ENCODE measurements around the gene ZNF804B.

ZNF804B gene

DNA sequence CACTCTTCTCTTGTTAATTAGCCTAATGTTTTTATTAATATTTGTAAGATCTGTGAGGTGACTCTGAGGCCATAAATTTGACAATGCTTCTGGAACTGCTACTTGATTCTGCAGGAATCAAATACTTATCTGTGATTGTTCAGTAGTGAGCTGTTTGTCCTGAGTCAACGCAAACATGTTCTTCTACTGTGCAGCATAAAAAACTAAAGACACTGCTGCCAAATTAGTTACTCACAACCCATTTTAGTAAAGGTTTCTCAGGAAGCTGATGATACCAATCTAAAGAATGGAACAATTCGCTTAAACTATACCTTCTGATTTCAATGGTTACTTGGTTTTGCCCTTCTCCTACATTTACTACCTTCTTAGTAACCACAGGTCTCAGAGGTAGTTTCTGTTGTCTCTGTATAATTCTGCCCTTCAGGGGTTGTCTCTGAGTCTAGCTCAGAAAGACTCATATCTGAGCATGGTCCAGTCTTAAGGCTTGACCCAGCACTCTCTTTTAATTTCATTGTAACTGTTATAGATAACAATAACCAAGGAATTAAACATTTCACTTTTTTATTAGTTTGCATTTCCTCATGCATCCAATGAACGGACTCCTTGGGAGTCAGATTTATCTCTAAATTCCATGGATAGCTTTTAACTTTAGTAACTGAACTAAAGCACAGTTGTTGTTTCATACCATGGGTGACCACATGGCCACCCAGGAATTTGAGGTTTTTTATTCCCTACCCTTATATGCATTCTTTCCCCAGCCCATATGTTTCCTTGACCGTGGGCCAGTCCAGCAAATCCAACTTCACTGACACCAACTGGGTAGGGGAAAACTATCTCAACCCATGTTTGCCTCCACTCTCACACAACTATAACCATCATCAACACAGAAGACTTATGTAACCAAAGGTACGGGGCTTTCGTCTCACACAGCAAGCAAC, 345.5 kb downstream of the ZNF804B start:
- DNase-seq (ENCODE audit: extremely low read depth, low read depth): no peak
- TF ChIP-seq, protein P1, sequence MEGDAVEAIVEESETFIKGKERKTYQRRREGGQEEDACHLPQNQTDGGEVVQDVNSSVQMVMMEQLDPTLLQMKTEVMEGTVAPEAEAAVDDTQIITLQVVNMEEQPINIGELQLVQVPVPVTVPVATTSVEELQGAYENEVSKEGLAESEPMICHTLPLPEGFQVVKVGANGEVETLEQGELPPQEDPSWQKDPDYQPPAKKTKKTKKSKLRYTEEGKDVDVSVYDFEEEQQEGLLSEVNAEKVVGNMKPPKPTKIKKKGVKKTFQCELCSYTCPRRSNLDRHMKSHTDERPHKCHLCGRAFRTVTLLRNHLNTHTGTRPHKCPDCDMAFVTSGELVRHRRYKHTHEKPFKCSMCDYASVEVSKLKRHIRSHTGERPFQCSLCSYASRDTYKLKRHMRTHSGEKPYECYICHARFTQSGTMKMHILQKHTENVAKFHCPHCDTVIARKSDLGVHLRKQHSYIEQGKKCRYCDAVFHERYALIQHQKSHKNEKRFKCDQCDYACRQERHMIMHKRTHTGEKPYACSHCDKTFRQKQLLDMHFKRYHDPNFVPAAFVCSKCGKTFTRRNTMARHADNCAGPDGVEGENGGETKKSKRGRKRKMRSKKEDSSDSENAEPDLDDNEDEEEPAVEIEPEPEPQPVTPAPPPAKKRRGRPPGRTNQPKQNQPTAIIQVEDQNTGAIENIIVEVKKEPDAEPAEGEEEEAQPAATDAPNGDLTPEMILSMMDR (IDR thresholded peaks at IDR 0.05; ENCODE audit: low read depth, low read length, missing control alignments): no peak
- H3K4me3 ChIP-seq (replicated peaks; ENCODE audit: low read depth, low read length): no peak overlapping the region

DNA sequence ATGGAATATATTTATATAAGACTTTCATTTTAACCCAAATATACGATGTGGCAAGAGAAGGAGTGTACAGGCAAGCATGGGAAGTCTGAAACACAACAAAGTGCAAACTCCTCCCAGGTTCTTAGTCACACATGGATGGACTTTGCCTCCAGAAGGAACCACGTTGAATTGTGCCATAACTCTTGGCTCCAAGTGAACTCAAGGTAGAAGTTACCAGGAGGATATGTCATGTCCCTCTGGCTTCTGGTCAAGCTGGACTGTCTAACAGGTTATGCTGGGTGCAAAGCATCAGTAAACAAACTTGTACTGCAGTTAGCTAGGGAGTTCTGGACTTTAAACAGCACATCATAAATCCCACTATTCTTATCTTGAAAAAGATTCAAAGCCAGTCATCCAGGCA, 364.4 kb downstream of the ZNF804B start:
- TF ChIP-seq, protein P1 (IDR thresholded peaks at IDR 0.05; ENCODE audit: low read depth, low read length, missing control alignments): no peak
- no peak for DNase-seq (ENCODE audit: extremely low read depth, low read depth)
- no peak overlapping the region for H3K4me3 ChIP-seq (replicated peaks; ENCODE audit: low read depth, low read length)

DNA sequence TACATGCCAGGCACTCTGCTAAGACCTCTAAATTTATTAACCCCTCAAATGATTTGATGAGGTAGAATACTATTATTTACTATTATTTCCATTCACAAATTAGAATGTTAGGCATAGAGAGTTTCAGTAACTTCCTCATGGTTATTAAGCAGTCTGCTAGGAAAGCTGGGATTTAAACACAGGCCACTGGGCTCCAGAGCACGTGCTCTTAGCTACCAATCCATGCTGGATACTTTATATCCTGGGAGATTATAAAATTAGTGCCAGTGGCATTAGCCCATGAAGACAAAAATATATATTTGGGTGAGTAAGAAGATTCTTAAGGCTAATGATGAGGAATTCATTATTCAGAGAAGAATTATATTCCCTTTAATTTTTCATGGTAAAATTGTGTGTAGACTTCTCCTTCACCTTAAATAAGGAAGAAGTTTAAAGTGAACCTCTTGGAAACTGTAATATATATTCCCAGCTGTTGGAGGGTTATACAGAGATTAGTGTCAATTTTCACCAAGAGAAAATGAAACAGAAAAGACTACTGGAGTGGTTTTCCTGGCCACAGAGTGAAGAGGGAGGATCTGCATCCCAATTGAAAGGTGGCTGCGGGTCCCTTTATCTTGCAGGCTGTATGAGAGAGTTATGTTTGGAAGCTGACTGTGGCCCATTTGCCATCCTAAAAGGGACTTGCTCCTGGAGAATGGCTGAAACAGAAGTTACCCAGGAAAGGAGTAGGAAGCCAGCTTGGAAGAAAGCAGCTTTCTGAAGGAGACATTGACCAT, 370.3 kb downstream of the ZNF804B start:
- no peak for DNase-seq (ENCODE audit: extremely low read depth, low read depth)
- TF ChIP-seq, protein P1 (IDR thresholded peaks at IDR 0.05; ENCODE audit: low read depth, low read length, missing control alignments): no peak
- no peak overlapping the region for H3K4me3 ChIP-seq (replicated peaks; ENCODE audit: low read depth, low read length)

DNA sequence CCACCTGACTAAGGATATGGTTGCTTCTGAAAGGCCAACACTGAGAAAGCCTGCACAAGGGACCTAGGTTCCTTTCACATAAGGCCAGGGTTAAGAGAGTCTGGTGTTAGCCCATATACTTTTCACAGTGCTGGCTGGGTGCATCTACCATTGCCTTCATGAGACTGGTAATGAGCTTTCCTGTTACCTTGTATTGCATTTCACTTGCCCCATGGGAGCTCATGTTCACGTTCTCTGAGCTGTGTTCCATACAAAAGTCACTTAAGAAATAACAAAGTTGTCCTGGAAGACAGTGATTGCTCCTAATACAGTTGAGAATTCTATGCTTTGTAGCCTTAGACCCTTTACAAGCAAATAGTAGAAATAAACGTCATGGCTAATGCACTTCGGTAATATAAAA, 373.9 kb downstream of the ZNF804B start:
- TF ChIP-seq, protein P1 (IDR thresholded peaks at IDR 0.05; ENCODE audit: low read depth, low read length, missing control alignments): no peak
- no peak for DNase-seq (ENCODE audit: extremely low read depth, low read depth)
- no peak overlapping the region for H3K4me3 ChIP-seq (replicated peaks; ENCODE audit: low read depth, low read length)

DNA sequence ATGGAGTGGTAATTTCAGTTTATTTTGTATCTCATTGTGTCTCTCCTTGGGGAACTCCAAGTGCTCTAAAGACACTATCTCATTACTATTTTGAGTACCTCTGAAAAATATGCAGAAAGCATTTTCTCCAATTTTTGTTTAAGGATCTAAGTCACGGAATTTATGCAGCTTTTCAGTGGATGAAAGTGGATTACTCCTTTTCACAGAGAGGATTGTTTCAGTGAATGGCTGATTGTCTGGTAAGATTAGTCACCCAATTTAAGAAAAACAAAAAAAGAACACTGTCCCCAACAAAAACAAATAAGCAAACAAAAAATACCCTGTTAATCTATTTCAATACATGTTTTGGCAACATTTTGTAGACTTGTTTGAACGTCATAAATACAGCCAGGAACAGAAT, 374.3 kb downstream of the ZNF804B start:
- H3K4me3 ChIP-seq (replicated peaks; ENCODE audit: low read depth, low read length): no peak overlapping the region
- TF ChIP-seq, protein P1 (IDR thresholded peaks at IDR 0.05; ENCODE audit: low read depth, low read length, missing control alignments): no peak
- DNase-seq (ENCODE audit: extremely low read depth, low read depth): no peak

DNA sequence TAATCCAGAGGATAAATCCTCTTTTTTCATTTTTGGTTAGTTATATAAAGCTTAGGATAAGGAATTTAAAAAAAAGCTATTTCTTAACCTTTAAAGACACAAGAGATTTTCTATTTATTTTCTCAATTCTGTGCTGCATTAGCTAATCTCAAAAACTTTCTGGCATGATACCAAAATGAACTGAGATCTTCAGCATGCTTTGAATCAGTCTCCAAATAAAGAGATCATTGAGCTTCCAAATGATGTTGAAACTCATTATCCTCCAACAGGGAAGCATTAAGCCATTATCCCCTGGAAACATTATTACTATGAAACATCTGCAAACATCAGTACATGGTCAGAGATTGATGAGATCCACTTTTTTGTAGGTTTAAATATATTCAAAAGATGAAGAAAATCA, 386.3 kb downstream of the ZNF804B start:
- DNase-seq (ENCODE audit: extremely low read depth, low read depth): no peak

More for the DNA sequence above, 386.3 kb downstream of the ZNF804B start:
- TF ChIP-seq, protein P1 (IDR thresholded peaks at IDR 0.05; ENCODE audit: low read depth, low read length, missing control alignments): no peak
- H3K4me3 ChIP-seq (replicated peaks; ENCODE audit: low read depth, low read length): no peak overlapping the region
